GM12878 (cell line): ENCODE results near the gene PTPRM.

Source experiments
- BHLHE40 ChIP-seq, 2 experiments: fragments of 450-650 bp in 1 of 2; IDR thresholded peaks; 2 replicates each; pipeline ENCODE4 v1.6.1; 2011 to 2017; ENCODE audit warnings: low read depth in 2 of 2, borderline replicate concordance in 1 of 2, improper control_type of control experiment in 1 of 2, low read length in 1 of 2, mild to moderate bottlenecking in 1 of 2
- BRCA1 ChIP-seq: IDR thresholded peaks from 2 replicates; pipeline ENCODE4 v1.6.1; 2011; ENCODE audit warnings: low read depth, low read length, improper control_type of control experiment
- EP300 ChIP-seq, 2 experiments: fragments of 150-350 bp in 1 of 2; IDR thresholded peaks; 2 replicates each; pipeline ENCODE4 v1.6.1; 2011 to 2012; ENCODE audit warnings: low read depth in 2 of 2, low read length in 2 of 2, borderline replicate concordance in 1 of 2, improper control_type of control experiment in 1 of 2, inconsistent platforms in 1 of 2; ENCODE audit not compliant: control insufficient read depth in 1 of 2
- SUZ12 ChIP-seq: fragments of 200-600 bp; sonication (generic); IDR thresholded peaks from one replicate; pipeline ENCODE4 v1.6.1; 2018; ENCODE audit warnings: antibody characterized with exemption, mild to moderate bottlenecking; ENCODE audit not compliant: unreplicated experiment
- TF ChIP-seq, protein P1 (sequence below), 3 experiments: IDR thresholded peaks in 2 of 3; conservative IDR thresholded peaks in 1 of 3; 2 replicates each; pipeline ENCODE4 v1.5.1; 2011; ENCODE audit warnings: low read depth in 3 of 3, low read length in 3 of 3, mild to moderate bottlenecking in 3 of 3, control low read depth in 2 of 3, moderate library complexity in 2 of 3, inconsistent platforms in 1 of 3, mixed read lengths in 1 of 3; ENCODE audit not compliant: control insufficient read depth in 2 of 3, insufficient read depth in 1 of 3; ENCODE audit errors: extremely low read depth in 1 of 3
- TF ChIP-seq, protein P2 (sequence below): IDR thresholded peaks from 2 replicates; pipeline ENCODE4 v1.6.1; 2011; ENCODE audit warnings: borderline replicate concordance, low read depth, mild to moderate bottlenecking, moderate library complexity, mixed read lengths, low read length; ENCODE audit not compliant: insufficient read depth; ENCODE audit errors: extremely low read length

DNA sequence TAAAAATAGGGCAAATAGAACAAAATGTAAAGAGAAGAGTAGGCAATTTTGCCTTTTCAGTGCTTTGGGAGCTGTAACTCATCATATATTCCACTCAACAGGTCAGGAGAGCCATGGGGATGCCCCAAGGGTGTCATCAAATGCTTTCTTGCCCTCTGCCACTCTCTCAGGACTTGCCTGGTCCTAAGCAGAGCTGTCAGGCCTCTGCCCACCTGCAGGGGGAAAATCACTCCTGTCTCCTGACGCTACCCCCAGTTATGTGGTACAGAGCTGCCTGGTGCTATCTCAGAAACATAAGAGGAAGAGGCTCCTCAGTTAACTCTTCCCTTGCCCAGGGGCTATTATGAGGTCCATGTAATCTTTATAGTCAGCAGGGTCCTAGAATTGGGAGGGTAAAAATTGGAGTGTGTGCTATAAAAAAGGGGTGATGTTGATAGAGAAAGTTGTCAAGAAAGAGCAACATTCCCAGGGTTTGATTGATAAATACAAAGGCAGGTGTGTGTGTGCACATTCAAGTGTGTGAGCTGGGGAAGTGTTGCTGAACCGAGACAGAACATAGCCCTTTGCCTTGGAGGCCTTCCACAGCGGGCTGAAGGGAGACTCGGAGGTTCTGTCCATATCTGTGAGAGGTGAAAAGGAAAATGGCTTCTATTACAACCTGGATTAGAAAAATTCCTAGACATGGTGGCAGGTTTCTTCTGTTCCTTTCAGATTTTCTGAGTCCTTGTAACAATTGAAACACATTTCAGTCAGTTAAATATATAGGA, 25.4 kb downstream of the PTPRM start:
- TF ChIP-seq SUZ12 (no peak), EP300 (IDR thresholded peaks at IDR 0.05; ENCODE audit: borderline replicate concordance in 1 of 2, control insufficient read depth in 1 of 2, low read depth in 2 of 2, low read length in 2 of 2) (no peak), BHLHE40 (IDR thresholded peaks at IDR 0.05; ENCODE audit: borderline replicate concordance in 1 of 2, low read depth in 2 of 2, low read length in 1 of 2) (no peak), BRCA1 (no peak)
- TF ChIP-seq, protein P1, sequence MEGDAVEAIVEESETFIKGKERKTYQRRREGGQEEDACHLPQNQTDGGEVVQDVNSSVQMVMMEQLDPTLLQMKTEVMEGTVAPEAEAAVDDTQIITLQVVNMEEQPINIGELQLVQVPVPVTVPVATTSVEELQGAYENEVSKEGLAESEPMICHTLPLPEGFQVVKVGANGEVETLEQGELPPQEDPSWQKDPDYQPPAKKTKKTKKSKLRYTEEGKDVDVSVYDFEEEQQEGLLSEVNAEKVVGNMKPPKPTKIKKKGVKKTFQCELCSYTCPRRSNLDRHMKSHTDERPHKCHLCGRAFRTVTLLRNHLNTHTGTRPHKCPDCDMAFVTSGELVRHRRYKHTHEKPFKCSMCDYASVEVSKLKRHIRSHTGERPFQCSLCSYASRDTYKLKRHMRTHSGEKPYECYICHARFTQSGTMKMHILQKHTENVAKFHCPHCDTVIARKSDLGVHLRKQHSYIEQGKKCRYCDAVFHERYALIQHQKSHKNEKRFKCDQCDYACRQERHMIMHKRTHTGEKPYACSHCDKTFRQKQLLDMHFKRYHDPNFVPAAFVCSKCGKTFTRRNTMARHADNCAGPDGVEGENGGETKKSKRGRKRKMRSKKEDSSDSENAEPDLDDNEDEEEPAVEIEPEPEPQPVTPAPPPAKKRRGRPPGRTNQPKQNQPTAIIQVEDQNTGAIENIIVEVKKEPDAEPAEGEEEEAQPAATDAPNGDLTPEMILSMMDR (IDR thresholded peaks at IDR 0.05 in 2 of 3, conservative IDR thresholded peaks at IDR 0.05 in 1 of 3; ENCODE audit: control insufficient read depth in 2 of 3, extremely low read depth in 1 of 3, insufficient read depth in 1 of 3, low read depth in 3 of 3, low read length in 3 of 3): no peak
- TF ChIP-seq, protein P2, sequence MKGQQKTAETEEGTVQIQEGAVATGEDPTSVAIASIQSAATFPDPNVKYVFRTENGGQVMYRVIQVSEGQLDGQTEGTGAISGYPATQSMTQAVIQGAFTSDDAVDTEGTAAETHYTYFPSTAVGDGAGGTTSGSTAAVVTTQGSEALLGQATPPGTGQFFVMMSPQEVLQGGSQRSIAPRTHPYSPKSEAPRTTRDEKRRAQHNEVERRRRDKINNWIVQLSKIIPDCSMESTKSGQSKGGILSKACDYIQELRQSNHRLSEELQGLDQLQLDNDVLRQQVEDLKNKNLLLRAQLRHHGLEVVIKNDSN: no peak
